Naive B cell (primary cell): ENCODE measurements around the gene VASH2. TPM values are rescaled to one million over a fixed set of nuclear protein-coding genes. Genes with fewer than 3 reads are reported as not detected.
"Not testable (repeated sequence)": the region's sequence is repeated elsewhere in the genome, so short reads cannot be mapped to it uniquely, and the experiment has no call there.

Experiments used
- ATAC-seq, 2 donors: fragments of 150-1000 bp; cut with Tn5 transposase; 2 replicates each; pipeline ENCODE4 v1.10.0; 2021; ENCODE audit warnings: low read depth in 2 of 2, mild to moderate bottlenecking in 2 of 2, moderate library complexity in 2 of 2
- DNase-seq: peaks from one replicate; pipeline ENCODE4 v3.0.0; 2022
- H3K27ac Mint-ChIP-seq, 6 donors: one replicate each; pipeline ENCODE4 v1.8.0; 2020 to 2022; ENCODE audit warnings: mild to moderate bottlenecking in 6 of 6, mixed read lengths in 6 of 6, moderate library complexity in 5 of 6, inconsistent platforms in 2 of 6
- H3K27me3 Mint-ChIP-seq, 3 donors: one replicate each; pipeline ENCODE4 v1.8.0; 2021 to 2022; ENCODE audit warnings: mixed read lengths in 3 of 3, mild to moderate bottlenecking in 1 of 3
- H3K36me3 Mint-ChIP-seq, 2 donors: one replicate each; pipeline ENCODE4 v1.8.0; 2020 to 2022; ENCODE audit warnings: mixed read lengths in 2 of 2, inconsistent platforms in 1 of 2, mild to moderate bottlenecking in 1 of 2
- H3K4me1 Mint-ChIP-seq, 3 donors: one replicate each; pipeline ENCODE4 v1.8.0; 2020 to 2022; ENCODE audit warnings: mixed read lengths in 3 of 3, inconsistent platforms in 1 of 3, mild to moderate bottlenecking in 1 of 3, moderate library complexity in 1 of 3
- H3K4me3 Mint-ChIP-seq, 8 donors: one replicate each; pipeline ENCODE4 v1.8.0; 2020 to 2022; ENCODE audit warnings: mild to moderate bottlenecking in 8 of 8, mixed read lengths in 8 of 8, moderate library complexity in 8 of 8, inconsistent platforms in 2 of 8
- H3K9me3 Mint-ChIP-seq, 7 donors: one replicate each; pipeline ENCODE4 v1.8.0; 2020 to 2022; ENCODE audit warnings: mixed read lengths in 7 of 7, mild to moderate bottlenecking in 5 of 7, inconsistent platforms in 2 of 7, moderate library complexity in 1 of 7
- polyA plus RNA-seq, 6 donors: library from polyadenylated mRNA; unstranded; fragments of 300-500 nt; fragmentation: Illumina TruSeq; gene quantifications; one replicate each; pipeline ENCODE4 v1.2.3, GENCODE V29; 2021; ENCODE audit warnings: low read depth in 6 of 6

The VASH2 gene
- polyA plus RNA-seq, 6 donors from 2014 or later: 0.06 to 0.51 (median 0.09) TPM; not detected in 2

GRCh38 chr1:212982430-212983152 is 32.2 kb downstream of the VASH2 start:
- Mint-ChIP-seq H3K27ac (peak overlapping the region in 1 of 6 donors; percentile 10), H3K27me3 (no peaks in the 10 kb centered on the region), H3K4me3 (no peak overlapping the region), H3K9me3 (no peaks in the 10 kb centered on the region), H3K36me3 (no peaks in the 10 kb centered on the region), H3K4me1 (no peaks in the 10 kb centered on the region)
- ATAC-seq: no peak
- no peak for DNase-seq

DNA sequence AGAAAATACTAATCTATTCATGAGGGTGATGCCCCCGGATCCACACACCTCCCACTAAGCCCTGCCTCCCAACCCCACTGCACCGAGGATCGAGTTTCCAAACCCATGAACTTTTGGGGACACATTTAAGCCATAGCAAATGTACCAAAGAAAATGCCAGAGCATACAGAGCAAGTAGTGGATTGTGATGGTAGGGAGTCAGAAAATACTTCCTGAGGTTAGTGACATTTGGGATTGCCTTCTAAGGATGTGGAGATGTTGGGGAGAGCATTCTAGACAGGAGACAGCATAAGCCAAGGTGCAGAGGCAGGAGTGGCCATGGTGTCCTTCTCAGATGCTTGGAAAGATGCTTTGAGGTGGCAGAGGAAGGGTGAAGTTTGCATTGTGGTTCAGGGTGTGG is 33.1 kb downstream of the VASH2 start:
- H3K27me3 Mint-ChIP-seq: no peaks in the 10 kb centered on the region
- H3K9me3 Mint-ChIP-seq: no peaks in the 10 kb centered on the region
- DNase-seq: no peak
- ATAC-seq: no peak
- no peaks in the 10 kb centered on the region for H3K4me1 Mint-ChIP-seq
- peak overlapping the region in 1 of 6 donors; percentile 3 for H3K27ac Mint-ChIP-seq
- no peak overlapping the region for H3K4me3 Mint-ChIP-seq
- no peaks in the 10 kb centered on the region for H3K36me3 Mint-ChIP-seq

GRCh38 chr1:212984522-212985291 is 34.4 kb downstream of the VASH2 start:
- no peak for DNase-seq
- no peaks in the 10 kb centered on the region for H3K9me3 Mint-ChIP-seq
- no peak overlapping the region for H3K27ac Mint-ChIP-seq
- ATAC-seq: no peak
- H3K4me3 Mint-ChIP-seq: no peak overlapping the region
- H3K4me1 Mint-ChIP-seq: no peaks in the 10 kb centered on the region
- H3K27me3 Mint-ChIP-seq: no peaks in the 10 kb centered on the region
- H3K36me3 Mint-ChIP-seq: no peaks in the 10 kb centered on the region

DNA sequence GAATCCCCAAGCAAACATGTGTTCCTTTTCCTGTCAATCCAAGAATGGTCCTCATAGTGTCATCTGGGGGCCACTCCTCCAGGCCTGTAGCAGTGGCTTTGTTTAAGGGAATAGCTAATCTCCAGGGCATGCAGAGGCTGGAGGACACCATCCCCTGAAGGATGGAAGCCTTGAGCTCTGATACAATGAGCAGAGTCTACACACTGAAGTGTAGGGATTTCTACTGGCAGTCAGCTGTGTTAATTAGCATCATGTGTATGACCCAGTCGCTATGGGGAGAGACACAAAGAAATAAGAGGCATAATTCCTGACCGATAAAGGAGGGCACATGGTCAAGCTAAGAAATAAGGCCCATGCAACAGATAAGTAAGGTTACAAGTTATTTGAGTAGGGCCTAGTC is 36.2 kb downstream of the VASH2 start:
- no peak for ATAC-seq
- Mint-ChIP-seq H3K36me3 (no peaks in the 10 kb centered on the region), H3K4me1 (no peaks in the 10 kb centered on the region), H3K27ac (peak overlapping the region in 3 of 6 donors; percentile 8 to 64 (median 64)), H3K27me3 (no peaks in the 10 kb centered on the region), H3K4me3 (peak overlapping the region in 1 of 8 donors; percentile 50), H3K9me3 (no peaks in the 10 kb centered on the region)
- no peak for DNase-seq

- H3K4me1 Mint-ChIP-seq: no peaks in the 10 kb centered on the region
- no peaks in the 10 kb centered on the region for H3K36me3 Mint-ChIP-seq
- H3K27ac Mint-ChIP-seq: no peak overlapping the region
- ATAC-seq (no peak), DNase-seq (no peak)
- H3K9me3 Mint-ChIP-seq: no peaks in the 10 kb centered on the region
- H3K4me3 Mint-ChIP-seq: no peak overlapping the region
- no peaks in the 10 kb centered on the region for H3K27me3 Mint-ChIP-seq
Observed at GRCh38 chr1:212987702-212988322, 37.5 kb downstream of the VASH2 start.

- no peak overlapping the region for H3K4me3 Mint-ChIP-seq
- no peaks in the 10 kb centered on the region for H3K9me3 Mint-ChIP-seq
- H3K4me1 Mint-ChIP-seq: no peaks in the 10 kb centered on the region
- peaks cover 0 to under 1% of the 10 kb centered on the region in 2 donors for H3K36me3 Mint-ChIP-seq
- ATAC-seq (no peak), DNase-seq (no peak)
- H3K27ac Mint-ChIP-seq: peak overlapping the region in 2 of 6 donors; percentile 28 to 91
- no peaks in the 10 kb centered on the region for H3K27me3 Mint-ChIP-seq
Observed at GRCh38 chr1:212990276-212990675, 39.9 kb downstream of the VASH2 start.

DNA sequence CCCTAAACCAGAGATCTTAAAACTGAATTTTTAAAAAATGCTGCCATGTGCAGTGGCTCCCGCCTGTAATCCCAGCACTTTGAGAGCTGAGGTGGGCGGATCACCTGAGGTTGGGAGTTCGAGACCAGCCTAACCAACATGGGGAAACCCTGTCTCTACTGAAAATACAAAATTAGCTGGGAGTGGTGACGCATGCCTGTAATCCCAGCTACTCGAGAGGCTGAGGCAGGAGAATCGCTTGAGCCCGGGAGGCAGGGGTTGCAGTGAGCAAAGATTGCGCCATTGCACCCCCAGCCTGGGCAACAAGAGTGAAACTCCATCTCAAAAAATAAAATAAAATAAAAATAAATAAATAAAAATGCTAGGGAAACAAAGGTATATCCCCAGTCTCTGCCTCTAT is 43.6 kb downstream of the VASH2 start:
- H3K36me3 Mint-ChIP-seq, H3K9me3 Mint-ChIP-seq, H3K4me3 Mint-ChIP-seq, DNase-seq, H3K27me3 Mint-ChIP-seq, H3K4me1 Mint-ChIP-seq, H3K27ac Mint-ChIP-seq, ATAC-seq: not testable (repeated sequence)

- H3K4me3 Mint-ChIP-seq: no peak overlapping the region
- peaks cover 0 to 6% (median 4%) of the 10 kb centered on the region in 3 donors for H3K4me1 Mint-ChIP-seq
- no peaks in the 10 kb centered on the region for H3K27me3 Mint-ChIP-seq
- H3K27ac Mint-ChIP-seq: no peak overlapping the region
- DNase-seq: no peak
- ATAC-seq: no peak
- H3K36me3 Mint-ChIP-seq: peaks cover 5 to 12% of the 10 kb centered on the region in 2 donors
- no peaks in the 10 kb centered on the region for H3K9me3 Mint-ChIP-seq
Observed at GRCh38 chr1:212994926-212995325, 44.6 kb downstream of the VASH2 start.

- no peaks in the 10 kb centered on the region for H3K27me3 Mint-ChIP-seq
- no peaks in the 10 kb centered on the region for H3K9me3 Mint-ChIP-seq
- no peak overlapping the region for H3K4me3 Mint-ChIP-seq
- H3K4me1 Mint-ChIP-seq: no peaks in the 10 kb centered on the region
- ATAC-seq (no peak), DNase-seq (no peak)
- peaks cover 6 to 7% of the 10 kb centered on the region in 2 donors for H3K36me3 Mint-ChIP-seq
- H3K27ac Mint-ChIP-seq: peak overlapping the region in 2 of 6 donors; percentile 48 to 81
Observed at GRCh38 chr1:213003256-213003655, 52.9 kb downstream of the VASH2 start.

GRCh38 chr1:213008564-213008963 is 58.2 kb downstream of the VASH2 start:
- Mint-ChIP-seq H3K4me1 (peaks cover 3 to 18% (median 17%) of the 10 kb centered on the region in 3 donors), H3K27ac (no peak overlapping the region), H3K9me3 (no peaks in the 10 kb centered on the region), H3K4me3 (no peak overlapping the region), H3K27me3 (no peaks in the 10 kb centered on the region), H3K36me3 (no peaks in the 10 kb centered on the region)
- no peak for DNase-seq
- no peak for ATAC-seq

DNA sequence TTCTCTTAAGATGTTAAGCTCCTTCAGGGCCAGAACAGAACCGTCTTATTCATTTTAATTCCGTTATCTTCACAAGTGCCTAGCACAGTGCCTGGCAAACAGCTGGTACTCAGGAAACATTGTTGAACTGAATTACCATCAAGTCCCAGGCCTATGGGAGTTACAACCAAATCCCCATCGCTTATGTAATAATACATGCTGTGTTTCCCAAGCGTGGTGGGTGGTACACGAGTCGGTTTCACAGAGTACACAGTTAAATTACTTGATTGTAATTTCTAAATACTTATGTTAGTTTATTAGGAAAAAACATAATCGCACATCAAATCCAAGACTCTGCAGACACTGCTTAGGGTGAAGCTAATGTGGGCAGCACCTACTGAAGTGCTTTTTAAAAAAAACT is 64.3 kb downstream of the VASH2 start:
- DNase-seq (no peak), ATAC-seq (no peak)
- Mint-ChIP-seq H3K4me1 (peaks cover 17 to 23% (median 23%) of the 10 kb centered on the region in 3 donors), H3K36me3 (peaks cover 0 to 8% of the 10 kb centered on the region in 2 donors), H3K27me3 (peaks cover 0 to 3% (median 0%) of the 10 kb centered on the region in 3 donors), H3K27ac (peak overlapping the region; percentile 87 to 100 (median 99)), H3K9me3 (no peaks in the 10 kb centered on the region), H3K4me3 (peak overlapping the region; percentile 92 to 100 (median 100))

- H3K9me3 Mint-ChIP-seq: no peaks in the 10 kb centered on the region
- H3K27me3 Mint-ChIP-seq: peaks cover 0 to 7% (median 0%) of the 10 kb centered on the region in 3 donors
- peak; percentile 93 for DNase-seq
- H3K27ac Mint-ChIP-seq: peak within 1 kb of the TSS; percentile 99 to 100 (median 99)
- peaks cover 0 to 8% of the 10 kb centered on the region in 2 donors for H3K36me3 Mint-ChIP-seq
- ATAC-seq: peak; percentile 96
- peak within 1 kb of the TSS; percentile 92 to 100 (median 100) for H3K4me3 Mint-ChIP-seq
- peaks cover 17 to 23% (median 23%) of the 10 kb centered on the region in 3 donors for H3K4me1 Mint-ChIP-seq
Observed at GRCh38 chr1:213015099-213016050, 65.0 kb downstream of the VASH2 start, which contains the start of gene ANGEL2. Gene ANGEL2 (minus strand): TSS chr1:213015867. CDS start chr1:213015671, 196 bp downstream.
